ENCODE data around the gene ACBD5. TPM values are rescaled to one million over a fixed set of nuclear protein-coding genes. Genes with fewer than 3 reads are reported as not detected.
"Not testable (repeated sequence)": the region's sequence is repeated elsewhere in the genome, so short reads cannot be mapped to it uniquely, and the experiment has no call there.

Gene ACBD5, protein sequence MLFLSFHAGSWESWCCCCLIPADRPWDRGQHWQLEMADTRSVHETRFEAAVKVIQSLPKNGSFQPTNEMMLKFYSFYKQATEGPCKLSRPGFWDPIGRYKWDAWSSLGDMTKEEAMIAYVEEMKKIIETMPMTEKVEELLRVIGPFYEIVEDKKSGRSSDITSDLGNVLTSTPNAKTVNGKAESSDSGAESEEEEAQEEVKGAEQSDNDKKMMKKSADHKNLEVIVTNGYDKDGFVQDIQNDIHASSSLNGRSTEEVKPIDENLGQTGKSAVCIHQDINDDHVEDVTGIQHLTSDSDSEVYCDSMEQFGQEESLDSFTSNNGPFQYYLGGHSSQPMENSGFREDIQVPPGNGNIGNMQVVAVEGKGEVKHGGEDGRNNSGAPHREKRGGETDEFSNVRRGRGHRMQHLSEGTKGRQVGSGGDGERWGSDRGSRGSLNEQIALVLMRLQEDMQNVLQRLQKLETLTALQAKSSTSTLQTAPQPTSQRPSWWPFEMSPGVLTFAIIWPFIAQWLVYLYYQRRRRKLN
- 10 to 100 TPM; 14.6 to 15.1 TPM for total RNA-seq

DNA sequence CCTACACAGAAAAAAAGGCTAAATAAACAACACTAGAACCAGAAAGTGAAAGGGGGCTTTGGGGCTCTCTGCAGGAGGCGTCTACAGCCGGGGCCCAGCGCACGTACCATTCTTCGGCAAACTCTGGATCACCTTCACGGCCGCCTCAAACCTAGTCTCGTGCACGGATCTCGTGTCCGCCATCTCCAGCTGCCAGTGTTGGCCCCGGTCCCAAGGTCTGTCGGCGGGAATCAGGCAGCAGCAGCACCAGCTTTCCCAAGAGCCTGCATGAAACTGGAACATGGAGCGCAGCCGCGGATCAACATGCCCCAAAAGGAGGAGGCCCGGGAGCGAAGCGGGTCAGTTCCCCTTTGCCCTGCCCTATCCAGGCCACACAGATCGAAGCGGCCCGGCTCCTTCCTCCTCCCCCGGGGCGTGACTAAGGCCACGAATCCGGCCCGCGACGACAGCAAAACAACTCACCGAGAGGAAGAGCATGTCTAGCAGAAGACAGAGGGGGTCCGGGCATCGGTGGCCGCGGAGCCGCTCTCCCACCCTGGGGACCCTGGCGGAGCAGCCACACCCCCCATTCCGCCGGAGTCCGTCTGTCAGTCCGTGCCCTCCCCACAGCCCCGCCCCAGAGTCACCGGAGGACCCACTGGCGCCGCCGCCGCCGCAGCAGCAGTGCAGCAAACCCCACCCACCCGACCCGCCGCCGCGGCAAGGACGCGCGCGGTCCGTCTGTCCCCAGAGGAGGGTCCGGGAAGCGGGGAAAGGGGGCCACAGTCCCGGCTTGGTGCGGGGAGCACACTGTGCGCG is at the start of gene ACBD5:
Gene ACBD5 (minus strand): TSS at position 586 of the 798 bp plus-strand sequence. CDS start 109 bp downstream, at position 477.
- Mint-ChIP-seq H3K4me3 (peak within 1 kb of the TSS; percentile 97), H3K4me1 (ENCODE audit: low read depth) (peaks cover 24% of the 10 kb centered on the region), H3K9me3 (no peaks in the 10 kb centered on the region), H3K27ac (peak within 1 kb of the TSS; percentile 100), H3K27me3 (no peaks in the 10 kb centered on the region), H3K36me3 (peaks cover 13% of the 10 kb centered on the region)
- ChIA-PET CTCF (interaction anchor here (0.9 to 2.0 kb wide), 3 partner anchors 12 to 18 kb away, joined by 3 to 15 read pairs (median 3); no protein-coding TSS in a partner anchor), POLR2A (interaction anchor here (0.7 to 2.4 kb wide), 7 partner anchors 9 to 1748 kb away, joined by 3 to 17 read pairs (median 4); partner anchors contain the start of genes MASTL and YME1L1)
- DNase-seq: peak; percentile 84
- intact Hi-C loops (cut with micrococcal nuclease): loop anchor here (1.0 to 5.0 kb wide), 6 partner anchors 16 to 1062 kb away; partner anchors contain the start of genes ANKRD26, APBB1IP, MPP7 and PDSS1

DNA sequence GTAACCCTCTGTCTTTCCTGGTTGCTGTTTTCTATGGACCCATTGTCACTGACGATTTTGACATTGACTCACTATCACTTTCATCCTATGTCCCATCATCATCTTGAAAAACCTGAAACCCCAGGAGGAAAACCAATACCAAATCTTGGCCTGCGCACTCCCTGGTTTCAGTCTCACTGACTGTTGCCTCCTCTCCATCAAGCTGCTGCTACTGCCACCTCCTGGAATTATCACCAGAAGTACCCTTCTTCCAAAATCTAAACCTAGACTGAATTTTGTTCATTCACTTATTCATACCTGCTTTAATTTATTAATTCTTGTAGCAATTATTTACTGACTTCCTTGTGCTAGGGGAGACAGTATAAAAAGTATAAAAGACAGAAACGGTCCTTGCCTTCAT is 44.5 kb upstream of the ACBD5 start:
- Mint-ChIP-seq H3K9me3 (no peaks in the 10 kb centered on the region), H3K4me1 (ENCODE audit: low read depth) (peaks cover 6% of the 10 kb centered on the region), H3K27ac (no peak overlapping the region), H3K36me3 (no peaks in the 10 kb centered on the region), H3K27me3 (no peaks in the 10 kb centered on the region), H3K4me3 (no peak overlapping the region)
- CTCF ChIA-PET: interaction anchor here (1.1 to 1.7 kb wide), 2 partner anchors 13 to 61 kb away, joined by 3 to 12 read pairs; no protein-coding TSS in a partner anchor
- POLR2A ChIA-PET: interaction anchor here (0.6 kb wide), 1 partner anchor 28 kb away, joined by 6 read pairs; no protein-coding TSS in a partner anchor
- peak; percentile 70 for DNase-seq
- intact Hi-C loops (cut with micrococcal nuclease): loop anchor here (1.0 kb wide), 3 partner anchors 42 to 394 kb away; no protein-coding TSS in a partner anchor

DNA sequence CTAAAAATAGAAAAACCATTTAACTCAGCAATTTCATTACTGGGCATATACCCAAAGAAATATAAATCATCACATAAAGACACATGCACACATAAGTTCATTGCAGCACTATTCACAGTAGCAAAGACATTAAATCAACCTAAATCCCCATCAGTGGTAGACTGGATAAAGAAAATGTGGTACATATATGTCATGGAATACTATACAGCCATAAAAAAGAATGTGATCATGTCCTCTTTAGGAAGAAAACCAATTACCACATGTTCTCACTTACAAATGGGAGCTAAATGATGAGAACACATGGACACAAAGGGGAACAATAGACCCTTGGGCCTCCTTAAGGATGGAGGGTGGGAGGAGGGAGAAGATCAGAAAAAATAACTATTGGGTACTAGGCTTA is 36.0 kb upstream of the ACBD5 start:
- intact Hi-C loops (cut with micrococcal nuclease): no loop called here
- H3K27ac Mint-ChIP-seq: no peak overlapping the region
- POLR2A ChIA-PET: no interaction called here
- H3K27me3 Mint-ChIP-seq: peaks cover 24% of the 10 kb centered on the region
- no peaks in the 10 kb centered on the region for H3K36me3 Mint-ChIP-seq
- CTCF ChIA-PET: no interaction called here
- no peaks in the 10 kb centered on the region for H3K4me1 Mint-ChIP-seq (ENCODE audit: low read depth)
- H3K4me3 Mint-ChIP-seq: no peak overlapping the region
- H3K9me3 Mint-ChIP-seq: peaks cover 2% of the 10 kb centered on the region
- DNase-seq: no peak

DNA sequence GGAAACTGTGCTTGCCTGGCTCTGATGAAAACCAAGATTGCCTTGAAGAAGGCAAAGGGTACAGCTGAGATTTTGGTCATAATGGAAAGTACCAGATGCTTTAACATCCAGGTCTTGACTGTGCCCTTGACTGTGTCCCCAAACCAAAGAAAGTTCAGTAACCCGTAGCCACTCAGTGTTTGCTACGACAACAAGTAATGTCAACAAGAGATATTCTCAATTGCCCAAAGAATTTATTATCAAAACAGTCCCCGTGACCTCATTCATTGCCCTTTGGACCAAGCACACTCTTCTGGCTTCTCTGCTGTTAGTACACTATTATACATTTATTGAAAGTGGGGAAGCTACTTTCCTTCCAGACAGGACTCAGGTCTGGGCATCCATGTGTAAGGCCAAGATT is 25.4 kb upstream of the ACBD5 start:
- POLR2A ChIA-PET; H3K4me3 Mint-ChIP-seq; H3K9me3 Mint-ChIP-seq; H3K4me1 Mint-ChIP-seq (ENCODE audit: low read depth); intact Hi-C loops (cut with micrococcal nuclease); DNase-seq; H3K27ac Mint-ChIP-seq; H3K36me3 Mint-ChIP-seq; CTCF ChIA-PET: not testable (repeated sequence)
- peaks cover 11% of the 10 kb centered on the region for H3K27me3 Mint-ChIP-seq

DNA sequence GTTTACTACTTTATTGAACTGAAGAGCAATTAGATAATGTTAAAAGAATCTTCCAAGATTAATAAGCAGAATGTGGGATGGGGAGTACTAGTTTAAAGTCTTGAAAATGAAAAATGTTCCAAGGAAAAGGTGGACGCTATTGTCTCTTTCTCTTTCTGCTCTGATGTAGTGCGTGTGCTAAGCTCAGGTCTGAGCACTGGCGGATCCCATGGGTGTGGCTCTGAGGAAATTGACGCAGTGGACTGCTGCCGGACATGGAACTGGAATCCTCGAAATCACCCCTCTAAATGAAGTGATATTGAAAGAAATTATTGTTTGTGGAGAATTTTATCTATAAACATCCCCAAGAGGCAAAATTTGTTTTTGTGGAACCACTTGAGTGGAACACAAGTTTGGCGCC is 22.2 kb upstream of the ACBD5 start:
- CTCF ChIA-PET; POLR2A ChIA-PET; H3K4me3 Mint-ChIP-seq; intact Hi-C loops (cut with micrococcal nuclease); H3K27ac Mint-ChIP-seq; H3K9me3 Mint-ChIP-seq; DNase-seq; H3K36me3 Mint-ChIP-seq: not testable (repeated sequence)
- Mint-ChIP-seq H3K27me3 (peaks cover 24% of the 10 kb centered on the region), H3K4me1 (ENCODE audit: low read depth) (peaks cover 15% of the 10 kb centered on the region)

DNA sequence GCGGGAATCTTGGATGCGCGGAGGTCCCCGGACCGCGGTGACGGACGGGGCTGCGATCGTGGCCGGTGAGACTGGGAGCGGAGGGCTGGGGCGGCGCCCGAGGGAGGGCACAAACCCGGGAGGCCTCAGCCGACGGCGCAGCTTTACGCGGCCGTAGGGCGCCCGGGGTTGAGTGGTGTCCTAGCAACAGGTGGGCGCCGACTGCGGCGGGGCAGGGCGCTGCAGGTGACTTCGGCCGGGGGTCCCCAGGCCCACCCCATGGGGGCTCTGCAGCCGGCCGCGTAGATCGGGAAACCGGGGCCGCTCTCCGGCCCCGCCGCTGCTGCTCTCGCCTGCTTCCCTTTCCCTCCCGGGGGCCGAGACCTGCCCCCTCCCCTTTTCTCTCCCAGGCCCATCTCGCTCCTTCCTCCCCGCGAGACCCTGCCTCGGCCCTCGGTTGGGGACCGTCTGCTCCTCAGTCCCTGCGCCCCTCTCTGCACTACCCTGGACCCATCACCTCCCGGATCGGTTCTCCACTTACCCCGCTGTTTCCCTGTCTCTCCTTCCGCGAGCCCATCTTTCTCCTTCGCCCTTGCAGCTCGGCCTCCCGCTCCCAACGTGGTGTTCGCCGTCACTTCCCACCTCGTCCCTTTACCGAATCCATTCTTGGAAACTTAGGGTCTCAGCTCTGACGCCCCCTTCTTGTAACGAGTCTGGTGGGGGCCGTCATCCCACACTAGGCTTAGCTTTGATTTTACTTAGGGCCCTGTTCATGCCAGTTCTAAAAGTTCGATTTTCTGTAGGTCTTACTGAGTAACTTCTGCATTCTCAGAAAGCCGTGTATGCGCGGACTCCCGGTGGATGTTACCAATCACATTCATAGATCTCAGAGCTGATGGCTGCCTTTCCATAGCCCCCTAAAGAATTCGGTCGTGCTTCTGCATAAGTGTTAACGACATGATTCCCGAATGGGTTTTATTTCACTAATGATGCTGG is 18.5 kb upstream of the ACBD5 start:
- peaks cover 20% of the 10 kb centered on the region for H3K4me1 Mint-ChIP-seq (ENCODE audit: low read depth)
- intact Hi-C loops (cut with micrococcal nuclease): no loop called here
- H3K9me3 Mint-ChIP-seq: peaks cover 7% of the 10 kb centered on the region
- no peaks in the 10 kb centered on the region for H3K36me3 Mint-ChIP-seq
- H3K27ac Mint-ChIP-seq: no peak overlapping the region
- DNase-seq: peak; percentile 40
- CTCF ChIA-PET: interaction anchor here (0.6 to 0.7 kb wide), 2 partner anchors 36 to 102 kb away, joined by 3 read pairs; no protein-coding TSS in a partner anchor
- POLR2A ChIA-PET: interaction anchor here (1.1 kb wide), 1 partner anchor 19 kb away, joined by 4 read pairs; no protein-coding TSS in a partner anchor
- H3K27me3 Mint-ChIP-seq: peaks cover 29% of the 10 kb centered on the region
- H3K4me3 Mint-ChIP-seq: peak overlapping the region; percentile 77

DNA sequence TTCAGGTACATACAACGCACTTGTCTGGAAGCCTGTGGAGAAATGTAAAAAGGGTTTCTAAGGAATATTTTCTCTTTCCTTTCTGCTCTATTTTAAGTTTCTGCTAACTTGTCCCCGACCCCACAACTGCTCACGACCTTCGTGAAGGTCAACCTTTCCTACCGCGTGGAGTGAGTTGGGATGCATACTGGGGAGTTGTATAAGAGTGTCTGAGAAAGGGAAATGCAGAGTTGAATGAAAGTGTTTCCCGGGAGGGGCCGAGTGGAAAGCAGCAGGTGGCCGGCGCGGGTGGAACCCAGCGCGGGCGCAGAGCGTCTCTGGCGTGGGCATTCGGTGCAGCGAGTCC is 17.9 kb upstream of the ACBD5 start:
- H3K27ac Mint-ChIP-seq: no peak overlapping the region
- no peaks in the 10 kb centered on the region for H3K36me3 Mint-ChIP-seq
- H3K4me1 Mint-ChIP-seq (ENCODE audit: low read depth): peaks cover 23% of the 10 kb centered on the region
- ChIA-PET POLR2A (no interaction called here), CTCF (no interaction called here)
- H3K9me3 Mint-ChIP-seq: peaks cover 7% of the 10 kb centered on the region
- DNase-seq: no peak
- intact Hi-C loops (cut with micrococcal nuclease): no loop called here
- H3K4me3 Mint-ChIP-seq: peak overlapping the region; percentile 77
- H3K27me3 Mint-ChIP-seq: peaks cover 27% of the 10 kb centered on the region

DNA sequence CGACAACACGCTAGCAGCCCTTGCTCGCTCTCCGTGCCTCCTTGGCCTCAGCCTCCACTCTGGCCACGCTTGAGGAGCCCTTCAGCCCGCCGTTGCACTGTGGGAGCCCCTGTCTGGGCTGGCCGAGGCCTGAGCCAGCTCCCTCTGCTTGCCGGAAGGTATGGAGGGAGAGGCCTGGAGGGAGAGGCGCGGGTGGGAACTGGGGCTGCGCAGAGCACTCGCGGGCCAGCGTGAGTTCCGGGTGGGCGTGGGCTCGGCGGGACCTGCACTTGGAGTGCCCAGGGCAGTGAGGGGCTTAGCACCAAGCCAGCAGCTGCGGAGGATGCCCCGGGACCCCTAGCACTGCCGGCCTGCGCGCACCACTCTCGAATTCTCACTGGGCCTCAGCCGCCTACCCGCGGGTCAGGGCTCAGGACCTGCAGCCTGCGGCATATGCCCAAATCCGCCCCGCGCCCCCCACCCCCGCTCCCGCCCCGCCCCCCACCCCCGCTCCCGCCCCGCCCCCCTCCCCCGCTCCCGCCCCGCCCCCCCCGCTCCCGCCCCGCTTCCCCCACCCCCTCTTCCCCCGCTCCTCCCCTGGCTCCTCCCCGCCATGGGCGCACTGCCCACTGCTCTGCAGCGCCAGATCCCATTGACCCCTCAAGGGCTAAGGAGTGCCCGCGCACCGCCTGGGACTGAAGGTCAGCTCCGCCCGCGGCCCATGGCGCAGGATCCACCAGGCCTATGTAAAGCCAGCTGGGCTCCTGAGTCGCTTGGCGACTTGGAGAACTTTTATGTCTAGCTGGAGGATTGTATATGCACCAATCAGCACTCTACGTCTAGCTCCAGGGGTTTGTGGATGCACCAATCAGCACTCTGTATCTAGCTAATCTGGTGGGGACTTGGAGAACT is 15.9 kb upstream of the ACBD5 start:
- DNase-seq: no peak
- ChIA-PET CTCF (interaction anchor here (0.6 to 1.2 kb wide), 3 partner anchors 13 to 114 kb away, joined by 3 to 5 read pairs (median 5); no protein-coding TSS in a partner anchor), POLR2A (interaction anchor here (1.2 to 1.6 kb wide), 2 partner anchors 14 to 247 kb away, joined by 3 to 9 read pairs; partner anchors contain the start of gene RAB18)
- Mint-ChIP-seq H3K36me3 (no peaks in the 10 kb centered on the region), H3K27ac (no peak overlapping the region), H3K9me3 (peaks cover 7% of the 10 kb centered on the region), H3K4me3 (peak overlapping the region; percentile 12), H3K4me1 (ENCODE audit: low read depth) (peaks cover 30% of the 10 kb centered on the region), H3K27me3 (peaks cover 26% of the 10 kb centered on the region)
- intact Hi-C loops (cut with micrococcal nuclease): loop anchor here (2.0 kb wide), 1 partner anchor 14 kb away; no protein-coding TSS in a partner anchor

DNA sequence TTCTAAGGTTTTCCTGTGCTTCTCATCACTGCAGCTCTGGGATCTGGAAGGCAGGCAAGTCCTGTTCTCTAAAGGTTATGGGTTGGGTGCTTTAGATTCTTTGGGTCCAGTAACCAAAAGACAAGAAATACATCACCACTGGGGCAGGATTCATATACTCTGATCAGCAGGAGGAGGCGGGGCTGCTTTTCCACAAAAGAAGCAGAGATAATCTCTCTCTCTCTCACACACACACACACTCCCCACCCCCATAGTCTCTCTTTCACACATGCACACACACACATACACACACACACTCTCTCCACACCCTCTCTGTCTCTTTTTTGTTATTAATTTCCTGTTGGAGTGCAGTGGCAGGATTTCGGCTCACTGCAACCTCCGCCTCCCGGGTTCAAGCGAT is 13.0 kb upstream of the ACBD5 start:
- POLR2A ChIA-PET: interaction anchor here (0.6 to 1.6 kb wide), 2 partner anchors 14 to 21 kb away, joined by 3 to 6 read pairs; no protein-coding TSS in a partner anchor
- CTCF ChIA-PET: interaction anchor here (0.9 to 2.0 kb wide), 2 partner anchors 11 to 29 kb away, joined by 4 to 20 read pairs; no protein-coding TSS in a partner anchor
- no peak for DNase-seq
- intact Hi-C loops (cut with micrococcal nuclease): no loop called here
- Mint-ChIP-seq H3K4me1 (ENCODE audit: low read depth) (peaks cover 22% of the 10 kb centered on the region), H3K36me3 (no peaks in the 10 kb centered on the region), H3K27ac (peak overlapping the region; percentile 34), H3K4me3 (peak overlapping the region; percentile 79), H3K9me3 (peaks cover 7% of the 10 kb centered on the region), H3K27me3 (peaks cover 15% of the 10 kb centered on the region)
